Glutamatergic neuron (in vitro differentiated cells): Measurements from ENCODE around the gene CCK. TPM values are rescaled to one million over a fixed set of nuclear protein-coding genes. Genes with fewer than 3 reads are reported as not detected.

Source experiments
- DNase-seq: peaks from one replicate; pipeline ENCODE4 v3.0.0; 2022
- H3K27ac Mint-ChIP-seq: one replicate; pipeline ENCODE4 v1.8.0; 2020; ENCODE audit warnings: mild to moderate bottlenecking, mixed read lengths, inconsistent platforms; ENCODE audit not compliant: unreplicated experiment
- H3K27me3 Mint-ChIP-seq: one replicate; pipeline ENCODE4 v1.8.0; 2020; ENCODE audit warnings: mild to moderate bottlenecking, moderate library complexity, mixed read lengths, inconsistent platforms; ENCODE audit not compliant: unreplicated experiment
- H3K36me3 Mint-ChIP-seq: one replicate; pipeline ENCODE4 v1.8.0; 2020; ENCODE audit warnings: mild to moderate bottlenecking, mixed read lengths, inconsistent platforms; ENCODE audit not compliant: unreplicated experiment
- H3K4me1 Mint-ChIP-seq: one replicate; pipeline ENCODE4 v1.8.0; 2020; ENCODE audit warnings: mild to moderate bottlenecking, low read depth, mixed read lengths, inconsistent platforms; ENCODE audit not compliant: unreplicated experiment
- H3K4me3 Mint-ChIP-seq: one replicate; pipeline ENCODE4 v1.8.0; 2020; ENCODE audit warnings: mild to moderate bottlenecking, mixed read lengths, inconsistent platforms; ENCODE audit not compliant: unreplicated experiment
- H3K9me3 Mint-ChIP-seq: one replicate; pipeline ENCODE4 v1.8.0; 2020; ENCODE audit warnings: mild to moderate bottlenecking, moderate library complexity, mixed read lengths, inconsistent platforms; ENCODE audit not compliant: unreplicated experiment
- total RNA-seq: library from RNA; stranded (reverse); fragmentation: NEBNext Ultra II Directional; extraction: Animal tissue kit (Norgen Biotek cat#: 25700); gene quantifications from one replicate; pipeline ENCODE4 v1.2.1, GENCODE V29; 2021; ENCODE audit not compliant: unreplicated experiment
- TF ChIP-seq, protein P1 (sequence below): fragments of 200-600 bp; sonication (generic); IDR thresholded peaks from one replicate; pipeline ENCODE4 v1.5.0; 2021; ENCODE audit not compliant: partially characterized antibody, unreplicated experiment

The CCK gene
- total RNA-seq, 1 donor from 2014 or later = not detected

DNA sequence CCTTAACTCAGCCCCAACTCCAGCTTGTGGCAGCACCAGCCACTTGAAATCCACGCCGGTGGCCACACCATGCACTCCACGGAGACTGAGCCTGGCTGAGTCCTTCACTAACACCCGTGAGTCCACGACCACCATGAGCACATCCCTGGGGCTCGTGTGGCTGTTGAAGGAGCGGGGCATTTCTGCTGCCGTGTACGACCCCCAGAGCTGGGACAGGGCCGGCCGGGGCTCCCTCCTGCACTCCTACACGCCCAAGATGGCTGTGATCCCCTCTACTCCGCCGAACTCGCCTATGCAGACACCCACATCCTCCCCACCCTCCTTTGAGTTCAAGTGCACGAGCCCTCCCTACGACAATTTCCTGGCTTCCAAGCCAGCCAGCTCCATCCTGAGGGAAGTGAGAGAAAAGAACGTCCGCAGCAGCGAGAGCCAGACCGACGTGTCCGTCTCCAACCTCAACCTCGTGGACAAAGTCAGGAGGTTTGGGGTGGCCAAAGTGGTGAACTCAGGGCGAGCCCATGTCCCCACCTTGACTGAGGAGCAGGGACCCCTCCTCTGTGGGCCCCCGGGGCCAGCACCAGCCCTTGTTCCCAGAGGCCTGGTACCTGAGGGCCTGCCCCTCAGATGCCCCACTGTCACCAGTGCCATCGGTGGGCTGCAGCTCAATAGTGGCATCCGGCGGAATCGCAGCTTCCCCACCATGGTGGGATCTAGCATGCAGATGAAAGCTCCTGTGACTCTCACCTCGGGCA lies 42.9 kb downstream of the CCK start:
- H3K27ac Mint-ChIP-seq = no peak overlapping the region
- H3K9me3 Mint-ChIP-seq = peaks cover 16% of the 10 kb centered on the region
- H3K36me3 Mint-ChIP-seq = peaks cover 23% of the 10 kb centered on the region
- no peak for DNase-seq
- no peak overlapping the region for H3K4me3 Mint-ChIP-seq
- H3K27me3 Mint-ChIP-seq = peaks cover 11% of the 10 kb centered on the region
- TF ChIP-seq, protein P1, sequence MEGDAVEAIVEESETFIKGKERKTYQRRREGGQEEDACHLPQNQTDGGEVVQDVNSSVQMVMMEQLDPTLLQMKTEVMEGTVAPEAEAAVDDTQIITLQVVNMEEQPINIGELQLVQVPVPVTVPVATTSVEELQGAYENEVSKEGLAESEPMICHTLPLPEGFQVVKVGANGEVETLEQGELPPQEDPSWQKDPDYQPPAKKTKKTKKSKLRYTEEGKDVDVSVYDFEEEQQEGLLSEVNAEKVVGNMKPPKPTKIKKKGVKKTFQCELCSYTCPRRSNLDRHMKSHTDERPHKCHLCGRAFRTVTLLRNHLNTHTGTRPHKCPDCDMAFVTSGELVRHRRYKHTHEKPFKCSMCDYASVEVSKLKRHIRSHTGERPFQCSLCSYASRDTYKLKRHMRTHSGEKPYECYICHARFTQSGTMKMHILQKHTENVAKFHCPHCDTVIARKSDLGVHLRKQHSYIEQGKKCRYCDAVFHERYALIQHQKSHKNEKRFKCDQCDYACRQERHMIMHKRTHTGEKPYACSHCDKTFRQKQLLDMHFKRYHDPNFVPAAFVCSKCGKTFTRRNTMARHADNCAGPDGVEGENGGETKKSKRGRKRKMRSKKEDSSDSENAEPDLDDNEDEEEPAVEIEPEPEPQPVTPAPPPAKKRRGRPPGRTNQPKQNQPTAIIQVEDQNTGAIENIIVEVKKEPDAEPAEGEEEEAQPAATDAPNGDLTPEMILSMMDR = no peak
- H3K4me1 Mint-ChIP-seq = peaks cover 5% of the 10 kb centered on the region

DNA sequence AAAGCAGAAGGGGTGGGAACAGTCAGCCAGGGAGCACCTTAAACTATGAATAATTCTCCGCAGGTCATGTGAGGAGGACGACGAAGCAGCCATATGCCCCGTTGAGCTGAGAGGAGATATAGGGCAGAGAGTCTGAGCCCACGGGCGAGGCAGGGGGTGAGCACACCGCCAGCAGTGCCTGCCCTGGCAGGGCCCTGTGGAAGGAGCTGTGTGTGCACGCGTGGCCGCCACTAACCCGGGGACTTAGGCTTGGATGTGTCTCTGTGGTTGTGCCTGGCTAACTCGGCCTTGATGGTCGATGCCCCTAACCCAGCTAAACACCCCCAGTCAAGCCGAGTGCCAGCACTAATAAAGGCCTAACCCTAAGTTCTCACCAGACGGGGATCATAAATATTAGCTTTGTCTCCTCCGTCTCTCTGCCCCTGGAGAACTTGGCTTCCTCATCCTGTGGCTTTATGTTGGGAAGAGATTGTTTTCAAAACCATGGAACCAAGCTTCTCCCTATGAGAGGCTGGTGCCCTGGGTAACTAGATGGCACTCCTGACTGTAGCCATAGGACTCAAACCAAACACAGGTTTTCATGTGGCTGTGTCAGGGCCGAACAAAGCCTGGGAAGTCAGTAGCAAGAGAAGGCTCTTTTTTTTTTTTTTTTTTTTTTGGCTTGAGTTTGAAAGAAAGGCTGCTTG lies 45.4 kb downstream of the CCK start:
- H3K36me3 Mint-ChIP-seq = peaks cover 13% of the 10 kb centered on the region
- H3K4me1 Mint-ChIP-seq = peaks cover 15% of the 10 kb centered on the region
- no peak overlapping the region for H3K4me3 Mint-ChIP-seq
- TF ChIP-seq, protein P1 = no peak
- H3K27me3 Mint-ChIP-seq = peaks cover 10% of the 10 kb centered on the region
- peaks cover 19% of the 10 kb centered on the region for H3K9me3 Mint-ChIP-seq
- H3K27ac Mint-ChIP-seq = peak overlapping the region; percentile 70
- DNase-seq = no peak

DNA sequence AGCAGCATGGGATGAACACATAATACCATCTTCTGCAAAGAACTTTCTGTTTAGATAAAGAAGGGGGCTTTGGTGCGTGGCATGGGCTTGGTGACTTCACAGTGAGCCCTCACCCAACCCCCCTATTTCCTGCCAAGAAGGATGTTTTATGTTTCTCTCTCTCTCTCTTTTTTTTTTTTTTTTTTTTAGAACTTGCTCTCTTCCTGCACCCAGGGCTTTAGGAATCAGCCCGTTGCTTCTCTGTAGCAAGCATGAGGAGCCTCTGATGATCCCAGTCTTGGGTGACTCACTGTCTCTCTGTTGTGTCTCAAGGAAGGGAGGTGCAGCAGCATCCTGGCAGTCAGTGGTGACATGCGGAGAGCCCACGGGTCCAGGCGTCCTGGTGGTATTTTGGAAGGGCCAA lies 49.1 kb downstream of the CCK start:
- Mint-ChIP-seq H3K27ac (no peak overlapping the region), H3K4me1 (peaks cover 32% of the 10 kb centered on the region), H3K27me3 (peaks cover 19% of the 10 kb centered on the region), H3K9me3 (peaks cover 24% of the 10 kb centered on the region), H3K36me3 (no peaks in the 10 kb centered on the region), H3K4me3 (no peak overlapping the region)
- no peak for DNase-seq
- TF ChIP-seq, protein P1 = no peak

DNA sequence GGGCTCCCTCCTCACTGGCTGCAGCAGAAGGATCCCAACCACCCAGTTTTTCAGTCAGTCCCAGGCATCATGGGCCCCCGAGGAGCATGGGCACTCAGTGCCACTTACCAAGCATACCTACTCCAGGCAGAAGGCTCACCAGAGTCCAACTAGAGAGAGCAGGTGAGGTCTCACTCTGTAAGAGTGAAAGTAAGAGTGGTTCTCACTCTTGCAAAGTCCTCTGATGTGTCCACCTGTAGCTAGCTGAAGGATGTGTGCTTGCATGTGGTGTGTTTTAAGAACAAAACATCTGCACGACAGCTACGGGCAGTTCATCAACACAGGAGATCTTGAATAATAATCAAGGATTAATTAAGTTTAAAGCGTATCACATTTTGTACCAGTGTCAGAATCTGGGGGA lies 49.7 kb downstream of the CCK start:
- Mint-ChIP-seq H3K9me3 (peaks cover 29% of the 10 kb centered on the region), H3K4me1 (peaks cover 31% of the 10 kb centered on the region), H3K36me3 (no peaks in the 10 kb centered on the region), H3K4me3 (no peak overlapping the region), H3K27ac (peak overlapping the region; percentile 16), H3K27me3 (peaks cover 19% of the 10 kb centered on the region)
- no peak for DNase-seq
- TF ChIP-seq, protein P1 = no peak

DNA sequence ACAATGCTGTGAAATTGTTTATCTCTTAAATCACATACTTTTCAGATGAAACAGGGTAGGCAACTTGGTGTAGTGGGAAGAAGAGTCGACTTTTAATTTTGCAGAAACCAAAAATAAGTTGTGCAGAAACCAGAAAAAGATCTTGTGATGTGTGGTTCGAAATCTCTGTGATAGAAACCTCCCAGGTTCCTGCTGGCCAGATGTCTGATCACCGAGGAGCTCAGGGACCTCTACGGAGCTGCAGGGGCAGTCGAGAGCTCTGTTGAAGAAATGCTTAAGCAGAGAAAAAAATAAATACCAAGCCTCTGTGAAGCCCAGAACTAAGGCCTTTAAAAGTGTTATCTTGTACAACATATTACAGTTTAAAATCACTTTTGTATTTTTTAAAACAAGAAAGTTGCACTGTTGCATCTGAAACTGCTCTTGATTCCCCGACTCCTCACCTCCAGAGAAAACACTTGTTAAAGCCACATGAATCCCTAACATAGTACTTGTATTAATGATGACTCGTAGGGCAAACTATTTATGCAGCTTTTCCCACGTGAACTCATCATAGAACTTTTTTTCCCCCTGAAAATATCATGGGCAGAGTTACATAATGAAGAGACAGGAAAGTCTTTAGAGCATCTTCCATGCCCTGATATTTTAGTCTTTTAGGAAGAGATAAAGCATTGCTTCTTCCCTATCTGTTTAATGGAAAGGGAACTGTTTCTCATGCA lies 51.3 kb downstream of the CCK start:
- no peak for DNase-seq
- Mint-ChIP-seq H3K9me3 (peaks cover 28% of the 10 kb centered on the region), H3K4me1 (peaks cover 27% of the 10 kb centered on the region), H3K36me3 (no peaks in the 10 kb centered on the region), H3K27ac (peak overlapping the region; percentile 18), H3K27me3 (peaks cover 15% of the 10 kb centered on the region), H3K4me3 (no peak overlapping the region)
- TF ChIP-seq, protein P1 = no peak
